A549 (cell line): ENCODE results near the gene RNU5D-1.

Source experiments
- CTCF ChIP-seq: fragments of >200 bp; sonication (Bioruptor Twin); formaldehyde crosslinking; IDR thresholded peaks from 3 replicates; pipeline ENCODE4 v1.5.1; 2016
- EP300 ChIP-seq, 2 experiments: fragments of >200 bp; sonication (Bioruptor Twin); formaldehyde crosslinking; IDR thresholded peaks; 2 replicates in 1 of 2; 3 replicates in 1 of 2; pipeline ENCODE4 v1.6.1; 2016 to 2017
- ESRRA ChIP-seq: fragments of 150-350 bp; IDR thresholded peaks from 2 replicates; pipeline ENCODE4 v1.6.1; 2014; ENCODE audit warnings: mild to moderate bottlenecking, low read length, borderline replicate concordance
- KDM5A ChIP-seq: fragments of 200-600 bp; sonication (generic); IDR thresholded peaks from 2 replicates; pipeline ENCODE4 v1.6.1; 2016; ENCODE audit warnings: antibody characterized with exemption, mild to moderate bottlenecking
- SMC3 ChIP-seq: fragments of >200 bp; sonication (Bioruptor Twin); formaldehyde crosslinking; IDR thresholded peaks from 3 replicates; pipeline ENCODE4 v1.6.1; 2018; ENCODE audit warnings: inconsistent platforms
- USF2 ChIP-seq: fragments of 450-650 bp; IDR thresholded peaks from 2 replicates; pipeline ENCODE4 v1.6.1; 2014; ENCODE audit warnings: antibody characterized with exemption

- TF ChIP-seq ESRRA (no peak), CTCF (no peak), EP300 (IDR thresholded peaks at IDR 0.05) (no peak), KDM5A (no peak), USF2 (no peak), SMC3 (no peak)
Measured at GRCh38 chr1:44747878-44748277, 16.9 kb upstream of the RNU5D-1 start.
